Right lung (tissue), 5 donors: Measurements from ENCODE around the gene CRISP2. TPM values are rescaled to one million over a fixed set of nuclear protein-coding genes. Genes with fewer than 3 reads are reported as not detected.

Source experiments
- DNase-seq, 2 donors: peaks; one replicate each; pipeline ENCODE4 v3.0.0-alpha.2; 2013
- polyA plus RNA-seq, 5 donors: library from polyadenylated mRNA; unstranded; fragments of 120-200 nt; gene quantifications; one replicate each; pipeline versions ENCODE4 v1.2.1 to v1.2.3, GENCODE V29; 2013; ENCODE audit warnings: inconsistent platforms in 1 of 5, low replicate concordance in 1 of 5; ENCODE audit not compliant: insufficient read length in 5 of 5, insufficient read depth in 1 of 5

The CRISP2 gene
- polyA plus RNA-seq, 5 donors: 0.18 to 1.2 (median 0.62) TPM

- no peak for DNase-seq
Observed at GRCh38 chr6:49662231-49662891, 51.0 kb downstream of the CRISP2 start.

- DNase-seq: no peak
Observed at GRCh38 chr6:49653942-49654341, 59.4 kb downstream of the CRISP2 start.

DNA sequence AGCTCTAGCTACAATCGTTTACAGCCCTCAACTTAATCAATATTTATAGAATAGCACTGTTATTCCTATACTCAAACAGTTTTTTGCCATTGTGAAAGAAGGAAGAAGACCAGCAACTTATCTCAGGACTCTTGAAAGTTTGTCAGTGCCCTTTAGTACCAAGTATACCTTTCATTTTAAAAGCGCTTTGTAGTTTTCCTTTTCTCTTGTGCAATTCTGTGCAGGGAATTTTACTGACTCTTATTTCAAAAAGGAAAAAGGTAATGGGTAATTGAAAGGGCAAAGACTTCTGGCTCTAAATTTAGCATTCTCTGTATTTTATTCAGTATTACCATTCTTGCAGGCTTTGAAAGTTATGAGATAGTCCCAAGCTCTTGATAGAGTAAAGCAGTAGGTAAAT, 59.9 kb downstream of the CRISP2 start:
- DNase-seq: no peak

- DNase-seq: no peak
Observed at GRCh38 chr6:49651239-49651638, 62.1 kb downstream of the CRISP2 start.

GRCh38 chr6:49649988-49650387, 63.4 kb downstream of the CRISP2 start:
- no peak for DNase-seq

DNA sequence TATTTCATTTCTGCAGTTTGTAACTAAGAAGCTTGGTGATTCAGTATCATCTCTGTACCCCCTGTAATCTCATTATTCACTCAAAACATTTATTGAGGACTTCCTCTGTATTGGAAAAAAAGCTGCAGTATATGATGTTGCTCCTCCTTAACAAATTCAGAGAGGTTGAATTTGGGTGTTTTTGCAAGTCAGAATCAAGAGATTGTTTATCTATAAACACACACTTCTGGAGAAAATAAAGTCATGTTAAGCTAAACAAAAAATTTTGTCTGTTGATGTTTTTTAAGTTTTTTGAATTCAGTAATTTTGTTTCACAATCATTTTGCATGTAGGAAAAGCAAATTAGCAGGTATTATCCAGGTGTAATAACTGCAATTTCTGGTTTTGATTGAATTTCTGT, 65.3 kb downstream of the CRISP2 start:
- no peak for DNase-seq

GRCh38 chr6:49647476-49647875, 65.9 kb downstream of the CRISP2 start:
- DNase-seq: no peak

- no peak for DNase-seq
Observed at GRCh38 chr6:49646942-49647341, 66.4 kb downstream of the CRISP2 start.

GRCh38 chr6:49646130-49646824, 67.1 kb downstream of the CRISP2 start:
- DNase-seq: no peak

DNA sequence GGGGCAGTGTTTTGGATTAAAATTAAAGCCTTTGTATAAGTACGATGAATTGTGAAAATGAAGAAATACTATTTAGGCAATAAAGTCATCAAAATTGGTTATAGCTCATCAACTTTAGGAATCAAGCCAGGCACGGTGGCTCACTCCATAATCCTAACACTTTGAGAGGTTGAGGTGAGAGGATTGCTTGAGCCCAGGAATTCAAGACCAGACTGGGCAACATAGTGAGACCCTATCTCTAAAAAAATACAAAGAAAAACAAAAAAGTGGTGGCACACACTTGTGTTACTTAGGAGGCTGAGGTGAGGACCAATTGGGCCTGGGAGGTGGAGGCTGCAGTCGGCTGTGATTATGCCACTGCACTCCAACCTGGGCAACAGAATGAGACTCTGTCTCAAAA, 68.2 kb downstream of the CRISP2 start:
- DNase-seq: no peak

Other genes starting within 250 kb of the CRISP2 start
- not detected for gene GLYATL3, start 213.6 kb downstream of the CRISP2 start, polyA plus RNA-seq
- gene C6orf141, start 162.9 kb downstream of the CRISP2 start, polyA plus RNA-seq: 1 to 10 TPM; 2.6 to 5.3 (median 3.9) TPM
- gene RHAG, start 76.7 kb downstream of the CRISP2 start, polyA plus RNA-seq: 1 to 10 TPM; 1.7 to 6.7 (median 1.8) TPM
- gene CRISP3, start 30.8 kb upstream of the CRISP2 start, polyA plus RNA-seq: 1 to 10 TPM in 1 of 5 donors, under 1 TPM in 4; 0.20 to 1.2 (median 0.35) TPM
- not detected for gene PGK2, start 73.7 kb upstream of the CRISP2 start, polyA plus RNA-seq
- not detected for gene CRISP1, start 153.0 kb upstream of the CRISP2 start, polyA plus RNA-seq